ENCODE data around the gene FHIT.

FHIT gene

DNA sequence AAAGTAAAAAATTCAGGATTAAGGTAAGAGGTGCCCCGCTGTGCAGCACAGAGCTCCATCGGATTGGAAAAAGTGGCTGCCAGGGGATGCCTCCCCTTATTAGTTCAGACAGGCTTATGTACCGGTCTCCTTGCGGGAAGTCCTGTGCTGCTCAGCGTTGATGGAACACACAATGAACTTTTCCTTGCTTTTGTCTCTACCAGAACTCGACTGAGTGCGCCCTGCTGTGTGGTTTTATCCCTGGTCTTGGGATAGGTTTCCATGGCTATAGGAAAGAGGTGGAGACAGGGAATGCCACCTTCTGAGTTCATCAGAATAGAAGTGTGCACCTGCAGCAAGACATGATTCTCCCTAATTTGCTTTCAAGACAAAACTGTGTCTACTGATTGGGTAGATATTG, 1455.5 kb downstream of the FHIT start:
- DNase-seq (ENCODE audit: low read depth), result no peak

- no peak for DNase-seq (ENCODE audit: low read depth)
These were observed 1457.3 kb downstream of the FHIT start for GRCh38 chr3:59793976-59794375.

GRCh38 chr3:59791774-59792308, 1459.4 kb downstream of the FHIT start:
- no peak for DNase-seq (ENCODE audit: low read depth)

GRCh38 chr3:59790241-59790640, 1461.0 kb downstream of the FHIT start:
- DNase-seq (ENCODE audit: low read depth), result no peak

DNA sequence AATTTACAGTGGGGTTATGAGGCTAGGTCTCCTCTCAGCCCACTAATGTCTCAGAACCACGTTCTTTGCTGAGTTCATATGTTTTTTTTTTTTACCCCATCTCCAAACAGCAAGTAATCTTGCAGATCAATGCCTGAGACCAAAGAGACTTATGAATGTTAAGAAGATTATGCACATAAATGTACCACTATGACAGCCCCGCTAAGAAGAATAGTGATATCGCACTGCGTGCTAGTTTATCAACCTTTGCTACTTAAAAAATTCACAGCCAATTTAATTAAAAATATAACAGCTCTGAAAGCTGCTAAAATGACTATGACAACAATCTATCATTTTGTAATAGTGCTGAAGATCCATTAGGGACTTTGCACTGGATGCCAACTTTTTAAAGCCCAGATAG, 1462.5 kb downstream of the FHIT start:
- DNase-seq (ENCODE audit: low read depth), result no peak

- no peak for DNase-seq (ENCODE audit: low read depth)
These were observed 1463.1 kb downstream of the FHIT start for GRCh38 chr3:59788133-59788532.

- no peak for DNase-seq (ENCODE audit: low read depth)
These were observed 1464.9 kb downstream of the FHIT start for GRCh38 chr3:59786374-59786773.

DNA sequence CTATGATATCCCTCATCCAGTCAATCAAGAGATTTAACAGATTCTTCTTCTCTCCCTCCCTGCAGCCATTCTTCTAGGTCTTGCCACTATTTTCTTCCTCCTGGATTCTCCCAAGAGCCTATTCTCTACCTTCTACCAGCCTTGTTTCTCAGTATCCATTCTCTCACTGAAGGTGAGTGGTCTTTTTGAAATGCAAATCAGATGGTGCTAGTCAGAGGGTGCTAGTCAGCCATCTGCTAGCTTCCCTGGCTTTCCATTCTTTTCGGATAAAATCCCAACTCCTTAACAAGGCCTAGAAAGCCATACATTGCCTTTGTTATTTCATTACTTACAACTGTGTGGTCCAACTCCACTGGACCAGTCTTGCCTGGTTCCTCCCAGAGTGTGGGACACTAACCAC, 1467.1 kb downstream of the FHIT start:
- no peak for DNase-seq (ENCODE audit: low read depth)

DNA sequence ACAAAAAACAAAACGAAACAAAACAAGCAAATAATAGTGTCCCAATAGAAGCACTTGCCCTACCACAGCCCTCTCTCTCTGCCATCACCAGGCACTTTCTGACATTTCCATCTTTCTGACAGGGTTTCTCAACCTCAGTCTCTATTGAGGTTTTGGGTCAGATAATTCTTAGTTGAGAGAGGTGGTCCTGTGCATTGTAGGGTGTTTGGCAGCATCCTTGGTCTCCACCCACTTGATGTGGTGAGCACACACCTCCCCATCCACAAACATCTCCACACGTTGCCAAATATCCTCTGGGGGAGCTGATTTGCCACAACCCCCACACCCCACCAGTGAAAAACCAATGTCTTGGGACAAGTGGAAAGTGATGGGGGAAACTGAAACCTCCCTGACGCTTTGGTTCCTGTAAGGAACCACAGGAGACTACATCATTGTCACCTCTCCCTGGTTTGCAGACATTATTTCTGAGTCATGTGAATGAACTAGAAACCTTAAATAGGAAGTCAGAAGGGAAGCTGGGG, 1467.7 kb downstream of the FHIT start:
- peak; percentile 9 for DNase-seq (ENCODE audit: low read depth)

- no peak for DNase-seq (ENCODE audit: low read depth)
These were observed 1468.6 kb downstream of the FHIT start for GRCh38 chr3:59782664-59783063.

- DNase-seq (ENCODE audit: low read depth), result no peak
These were observed 1471.0 kb downstream of the FHIT start for GRCh38 chr3:59780209-59780608.

GRCh38 chr3:59779260-59779659, 1472.0 kb downstream of the FHIT start:
- DNase-seq (ENCODE audit: low read depth), result no peak

GRCh38 chr3:59777667-59778077, 1473.6 kb downstream of the FHIT start:
- DNase-seq (ENCODE audit: low read depth), result no peak

- DNase-seq (ENCODE audit: low read depth), result no peak
These were observed 1474.2 kb downstream of the FHIT start for GRCh38 chr3:59777066-59777465.

DNA sequence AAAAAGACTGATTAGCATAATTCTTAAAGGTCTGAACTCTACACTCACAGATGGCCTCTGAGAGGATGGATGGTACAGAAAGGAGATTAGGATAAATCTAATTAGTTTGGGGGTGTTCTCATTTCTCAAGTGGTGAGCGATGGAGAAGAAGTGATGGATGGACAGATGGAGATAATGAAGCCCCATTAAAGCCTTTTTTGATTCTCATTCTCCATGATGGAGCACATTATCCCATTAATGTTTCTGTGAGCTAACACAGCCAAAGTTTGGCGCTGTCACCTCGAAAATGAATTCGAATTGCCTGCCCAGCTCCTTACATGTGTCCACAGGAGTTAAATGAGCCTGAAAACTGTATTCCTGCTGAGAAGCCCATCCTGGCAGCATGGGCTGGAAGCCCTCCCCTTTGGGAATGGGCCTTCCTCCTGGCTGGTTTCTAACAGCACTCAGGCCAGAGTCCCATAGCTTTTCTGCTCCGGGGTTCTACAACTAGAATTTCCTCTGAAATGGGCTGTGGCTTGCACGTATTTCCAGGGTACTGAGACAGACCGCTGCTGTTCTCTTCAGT, 1475.4 kb downstream of the FHIT start:
- no peak for DNase-seq (ENCODE audit: low read depth)

DNA sequence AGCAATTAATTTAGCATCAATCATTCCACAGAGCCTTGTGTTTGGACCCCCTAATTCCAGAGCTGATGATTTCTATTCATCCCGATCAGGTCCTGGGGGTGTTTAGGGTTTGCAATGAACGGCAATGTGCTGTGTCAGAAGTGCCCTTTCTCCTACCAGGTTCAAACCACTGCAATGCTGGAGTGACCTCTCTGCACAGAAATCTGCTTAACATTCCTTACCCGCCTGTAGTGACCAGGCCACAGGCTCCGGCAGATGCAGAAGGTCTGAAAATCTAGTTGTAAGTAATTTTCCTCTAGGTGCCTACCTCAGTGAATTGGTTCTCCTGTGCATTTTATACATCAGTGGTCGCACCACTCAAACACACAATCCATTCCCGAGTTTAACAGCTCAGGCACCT, 1476.1 kb downstream of the FHIT start:
- DNase-seq (ENCODE audit: low read depth), result no peak

- no peak for DNase-seq (ENCODE audit: low read depth)
These were observed 1476.6 kb downstream of the FHIT start for GRCh38 chr3:59774634-59775033.

DNA sequence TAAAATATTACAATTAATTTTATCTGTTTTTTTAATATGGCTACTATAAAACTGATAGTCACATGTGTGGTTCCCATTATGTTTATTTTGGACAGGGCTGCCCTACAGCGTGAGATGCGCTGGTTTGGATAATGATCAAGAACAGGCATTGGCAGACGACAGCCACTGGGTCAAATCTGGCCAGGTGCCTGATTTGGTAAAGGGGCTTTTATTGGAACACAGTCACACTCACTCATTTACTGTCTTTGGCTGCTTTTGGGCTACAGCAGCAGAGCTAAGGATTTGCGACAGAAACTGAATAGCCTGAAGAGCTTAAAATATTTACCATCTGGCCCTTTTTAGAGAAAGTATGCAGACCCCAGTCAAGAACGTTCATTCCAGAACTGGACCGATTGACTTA, 1477.3 kb downstream of the FHIT start:
- DNase-seq (ENCODE audit: low read depth), result no peak

- peak; percentile 4 for DNase-seq (ENCODE audit: low read depth)
These were observed 1478.5 kb downstream of the FHIT start for GRCh38 chr3:59772416-59773408.

DNA sequence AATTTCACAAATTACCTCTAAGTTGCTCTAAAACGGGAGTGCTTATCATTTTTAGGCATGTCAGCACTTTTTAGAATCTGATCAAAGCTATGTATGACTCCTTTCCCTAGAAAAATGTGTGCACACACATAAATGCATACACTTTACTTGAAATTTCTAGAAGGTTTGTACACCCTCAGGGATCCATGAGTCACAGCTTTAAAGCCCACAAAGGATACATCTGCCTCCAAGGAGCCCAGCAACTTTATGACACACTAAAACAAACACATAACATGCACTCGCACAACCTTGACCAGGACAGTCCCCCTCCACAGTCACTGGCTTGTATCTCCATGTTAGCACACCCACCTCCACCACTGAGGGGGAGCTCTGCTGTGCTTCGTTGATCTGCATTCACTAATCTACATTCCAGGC, 1479.5 kb downstream of the FHIT start:
- DNase-seq (ENCODE audit: low read depth), result no peak

- no peak for DNase-seq (ENCODE audit: low read depth)
These were observed 1482.0 kb downstream of the FHIT start for GRCh38 chr3:59769127-59769750.

GRCh38 chr3:59766200-59766872, 1484.9 kb downstream of the FHIT start:
- no peak for DNase-seq (ENCODE audit: low read depth)

All from stimulated activated CD8-positive, alpha-beta memory T cell treated with anti-CD3 and anti-CD28 coated beads, Interleukin-12 subunit alpha, Interleukin-12 subunit beta, amount 100 ng/mL, for 4 hours (primary cell).